Activated T-helper 17 cell treated with anti-CD3 and anti-CD28 coated beads, Interleukin-2, amount 50 U/mL, for 72 hours (primary cell): ENCODE results near the gene STN1. TPM values are rescaled to one million over a fixed set of nuclear protein-coding genes. Genes with fewer than 3 reads are reported as not detected.

Experiments
- ATAC-seq: fragments of 150-1000 bp; cut with Tn5 transposase; replicated peaks from 2 replicates; pipeline ENCODE4 v1.10.0; 2021; ENCODE audit warnings: mild to moderate bottlenecking, moderate library complexity
- H3K27ac Mint-ChIP-seq: one replicate; pipeline ENCODE4 v1.8.0; 2022; ENCODE audit warnings: mixed read lengths
- H3K27me3 Mint-ChIP-seq: one replicate; pipeline ENCODE4 v1.8.0; 2022; ENCODE audit warnings: mixed read lengths
- H3K36me3 Mint-ChIP-seq: one replicate; pipeline ENCODE4 v1.8.0; 2022; ENCODE audit warnings: low read depth, mild to moderate bottlenecking, mixed read lengths
- H3K4me1 Mint-ChIP-seq: one replicate; pipeline ENCODE4 v1.8.0; 2022; ENCODE audit warnings: mixed read lengths
- H3K4me3 Mint-ChIP-seq: one replicate; pipeline ENCODE4 v1.8.0; 2022; ENCODE audit warnings: mild to moderate bottlenecking, mixed read lengths
- H3K9me3 Mint-ChIP-seq: one replicate; pipeline ENCODE4 v1.8.0; 2022; ENCODE audit warnings: mixed read lengths
- total RNA-seq, 2 donors: library from RNA; stranded (reverse); gene quantifications; one replicate each; pipeline ENCODE4 v1.2.3, GENCODE V29; 2022

Gene STN1
- total RNA-seq, 2 donors from 2014 or later: 41.9 to 45.4 TPM

- no peaks in the 10 kb centered on the region for H3K4me1 Mint-ChIP-seq
- H3K36me3 Mint-ChIP-seq: no peaks in the 10 kb centered on the region
- no peak overlapping the region for H3K27ac Mint-ChIP-seq
- no peak for ATAC-seq
- H3K9me3 Mint-ChIP-seq: no peaks in the 10 kb centered on the region
- peaks cover 6% of the 10 kb centered on the region for H3K27me3 Mint-ChIP-seq
- no peak overlapping the region for H3K4me3 Mint-ChIP-seq
Measured at GRCh38 chr10:103834436-103835095, 83.4 kb downstream of the STN1 start.

GRCh38 chr10:103833731-103834365 lies 84.1 kb downstream of the STN1 start:
- H3K4me3 Mint-ChIP-seq: no peak overlapping the region
- no peak overlapping the region for H3K27ac Mint-ChIP-seq
- no peaks in the 10 kb centered on the region for H3K36me3 Mint-ChIP-seq
- H3K4me1 Mint-ChIP-seq: no peaks in the 10 kb centered on the region
- peaks cover 6% of the 10 kb centered on the region for H3K27me3 Mint-ChIP-seq
- no peak for ATAC-seq
- no peaks in the 10 kb centered on the region for H3K9me3 Mint-ChIP-seq

DNA sequence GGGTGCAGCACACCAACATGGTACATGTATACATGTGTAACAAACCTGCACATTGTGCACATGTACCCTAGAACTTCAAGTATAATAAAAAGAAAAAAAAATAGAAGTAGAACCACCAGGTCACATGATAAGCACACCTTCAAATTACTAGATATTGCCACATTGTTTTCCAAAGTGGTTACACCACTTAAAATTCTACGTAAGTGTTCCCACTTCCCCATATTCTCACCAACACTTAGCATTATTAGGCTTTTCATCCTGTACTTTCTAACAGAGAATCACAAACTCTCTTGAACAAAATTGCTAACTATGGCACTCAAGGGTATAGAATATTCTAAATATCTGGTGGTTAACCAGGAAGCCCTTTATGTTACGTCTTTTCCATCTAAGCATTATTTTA lies 85.2 kb downstream of the STN1 start:
- no peak overlapping the region for H3K27ac Mint-ChIP-seq

More for the DNA sequence above, 85.2 kb downstream of the STN1 start:
- no peaks in the 10 kb centered on the region for H3K4me1 Mint-ChIP-seq
- no peaks in the 10 kb centered on the region for H3K9me3 Mint-ChIP-seq
- peaks cover 6% of the 10 kb centered on the region for H3K27me3 Mint-ChIP-seq
- H3K4me3 Mint-ChIP-seq: no peak overlapping the region
- H3K36me3 Mint-ChIP-seq: no peaks in the 10 kb centered on the region
- no peak for ATAC-seq

Other genes starting within 250 kb of the STN1 start
- gene SH3PXD2A, start 62.6 kb downstream of the STN1 start, total RNA-seq: 10 to 100 TPM in 1 of 2 donors, 1 to 10 TPM in 1; 8.0 to 19.3 TPM
- gene SLK, start 49.0 kb upstream of the STN1 start, total RNA-seq: 10 to 100 TPM; 23.6 to 26.7 TPM
- gene COL17A1, start 167.7 kb upstream of the STN1 start, total RNA-seq: not detected
- gene SFR1, start 204.0 kb upstream of the STN1 start, total RNA-seq: 10 to 100 TPM; 12.4 to 14.3 TPM